K562 (cell line): ENCODE data around the gene WDR49. TPM values are rescaled to one million over a fixed set of nuclear protein-coding genes. Genes with fewer than 3 reads are reported as not detected.

Experiments used
- ATAC-seq: fragments of 200-7000 bp; cut with Tn5 transposase; 3 replicates; pipeline ENCODE4 v1.9.1; 2020; ENCODE audit warnings: moderate library complexity
- BruUV-seq: library from RNA; stranded (reverse); fragments of 400-500 nt; replicated peaks from 2 replicates; lab custom pipeline; 2021; lab: Mats Ljungman, UMichigan
- CTCF ChIA-PET: fragments of 300-600 bp; formaldehyde crosslinking; extraction: SDS; loops from one replicate; lab custom pipeline; 2021; ENCODE audit warnings: low intra/inter-chr PET ratio; lab: Yijun Ruan, JAX
- POLR2A ChIA-PET: fragments of 300-600, 350-650 bp; sonication (Branson Sonifier 250); formaldehyde crosslinking; extraction: SDS; loops from one replicate; lab custom pipeline; 2021; ENCODE audit warnings: antibody characterized with exemption, inconsistent platforms; lab: Yijun Ruan, JAX
- DNase-seq, 4 experiments: peaks; one replicate each; pipeline versions ENCODE4 v3.0.0 to v3.0.0-alpha.2; 2011 to 2018; ENCODE audit warnings: low spot score in 3 of 4, mixed read lengths in 3 of 4; ENCODE audit errors: extremely low read depth in 1 of 4
- FAIRE-seq: peaks from 2 replicates; lab custom pipeline; 2011; peaks lifted over from hg19 to GRCh38; lab: Jason Lieb, UNC
- H2AFZ ChIP-seq: 2 replicates; pipeline ENCODE4 v1.6.0; 2011; ENCODE audit warnings: low read depth, low read length, control low read depth, inconsistent platforms
- H3K27ac ChIP-seq: fragments of 200-600 bp; 3 replicates; pipeline ENCODE4 v1.8.0; 2011; ENCODE audit warnings: low read depth, mild to moderate bottlenecking, control low read depth, inconsistent platforms, low read length, moderate library complexity, mixed read lengths; ENCODE audit errors: extremely low read depth
- H3K27me3 ChIP-seq, 2 experiments: fragments of 300-600 bp in 1 of 2; 2 replicates in 1 of 2; 3 replicates in 1 of 2; pipeline versions ENCODE4 v1.6.0 to v1.8.0; 2011; ENCODE audit warnings: inconsistent platforms in 2 of 2, low read length in 2 of 2, mild to moderate bottlenecking in 1 of 2, mixed read lengths in 1 of 2, moderate library complexity in 1 of 2; ENCODE audit not compliant: control insufficient read depth in 2 of 2, insufficient read depth in 2 of 2
- H3K36me3 ChIP-seq: fragments of 300-600 bp; 3 replicates; pipeline ENCODE4 v1.8.0; 2011; ENCODE audit warnings: mild to moderate bottlenecking, low read length, inconsistent platforms; ENCODE audit not compliant: control insufficient read depth, insufficient read depth
- H3K4me1 ChIP-seq, 2 experiments: fragments of 200-600 bp in 1 of 2; replicated peaks in 1 of 2; 2 replicates in 1 of 2; 3 replicates in 1 of 2; pipeline versions ENCODE4 v1.5.1 to v1.8.0; 2011; ENCODE audit warnings: inconsistent platforms in 2 of 2, low read length in 2 of 2, mild to moderate bottlenecking in 1 of 2, mixed read lengths in 1 of 2, moderate library complexity in 1 of 2; ENCODE audit not compliant: control insufficient read depth in 2 of 2, insufficient read depth in 2 of 2
- H3K4me2 ChIP-seq: 2 replicates; pipeline ENCODE4 v1.6.1; 2011; ENCODE audit warnings: low read length, control low read depth, inconsistent platforms, mixed read lengths; ENCODE audit not compliant: insufficient read depth
- H3K4me3 ChIP-seq: fragments of 200-600 bp; sonication (generic), shearing (Covaris generic); 2 replicates; pipeline ENCODE4 v1.5.1; 2016; ENCODE audit warnings: control low read depth, inconsistent platforms
- H3K79me2 ChIP-seq: fragments of 200-600 bp; 3 replicates; pipeline ENCODE4 v1.8.0; 2011; ENCODE audit warnings: low read length, inconsistent platforms; ENCODE audit not compliant: control insufficient read depth, insufficient read depth
- H3K9ac ChIP-seq, 2 experiments: 2 replicates each; pipeline versions ENCODE4 v1.6.0 to v1.6.1; 2011; ENCODE audit warnings: low read depth in 2 of 2, low read length in 2 of 2, control low read depth in 1 of 2, inconsistent platforms in 1 of 2, mild to moderate bottlenecking in 1 of 2, mixed read lengths in 1 of 2; ENCODE audit not compliant: insufficient read depth in 1 of 2
- H3K9me1 ChIP-seq: one replicate; pipeline ENCODE4 v1.6.0; 2011; ENCODE audit warnings: inconsistent platforms, mild to moderate bottlenecking, low read length, moderate library complexity; ENCODE audit not compliant: control insufficient read depth, insufficient read depth
- H3K9me3 ChIP-seq: replicated peaks from 2 replicates; pipeline ENCODE4 v1.5.1; 2011; ENCODE audit warnings: low read depth, low read length, inconsistent platforms; ENCODE audit not compliant: control insufficient read depth, insufficient read depth
- H4K20me1 ChIP-seq: replicated peaks from 2 replicates; pipeline ENCODE4 v1.6.1; 2011; ENCODE audit warnings: low read length, inconsistent platforms, mixed read lengths; ENCODE audit not compliant: control insufficient read depth, insufficient read depth
- ARID2 ChIP-seq: fragments of 450-650 bp; IDR thresholded peaks from 2 replicates; pipeline ENCODE4 v1.6.1; 2017; ENCODE audit warnings: antibody characterized with exemption, mild to moderate bottlenecking
- ARID3B ChIP-seq: fragments of 250-450 bp; sonication (Bioruptor Pico); IDR thresholded peaks from 2 replicates; pipeline ENCODE4 v1.4.0; 2020; ENCODE audit warnings: borderline replicate concordance
- ATF3 ChIP-seq, 2 experiments: fragments of 450-650 bp in 1 of 2; sonication (generic) in 1 of 2; formaldehyde crosslinking in 1 of 2; IDR thresholded peaks in 1 of 2; conservative IDR thresholded peaks in 1 of 2; 2 replicates each; pipeline versions ENCODE4 v1.6.1 to v1.8.1; 2016 to 2023; ENCODE audit warnings: mild to moderate bottlenecking in 2 of 2, moderate library complexity in 2 of 2, inconsistent platforms in 1 of 2, missing genetic modification reagents in 1 of 2
- BMI1 ChIP-seq: fragments of 150-350 bp; IDR thresholded peaks from 2 replicates; pipeline ENCODE4 v1.6.1; 2014; ENCODE audit warnings: low read length
- BRD9 ChIP-seq: fragments of 450-650 bp; IDR thresholded peaks from 2 replicates; pipeline ENCODE4 v1.6.1; 2018; ENCODE audit warnings: low read depth; ENCODE audit not compliant: partially characterized antibody
- FUS ChIP-seq: fragments of 200-400 bp; formaldehyde crosslinking; optimal IDR thresholded peaks from 2 replicates; pipeline ENCODE3; 2017; ENCODE audit warnings: low read depth, low read length
- RB1 ChIP-seq: fragments of 450-650 bp; IDR thresholded peaks from 2 replicates; pipeline ENCODE4 v1.6.1; 2017; ENCODE audit warnings: low read depth, mild to moderate bottlenecking
- RBFOX2 ChIP-seq: fragments of 200-400 bp; formaldehyde crosslinking; IDR thresholded peaks from 2 replicates; pipeline ENCODE4 v1.6.1; 2017; ENCODE audit warnings: low read depth, mild to moderate bottlenecking, low read length, moderate library complexity
- SMAD4 ChIP-seq: fragments of 250-450 bp; sonication (Bioruptor Pico); conservative IDR thresholded peaks from 2 replicates; pipeline ENCODE4 v1.8.0; 2021; ENCODE audit warnings: inconsistent platforms, mild to moderate bottlenecking, moderate library complexity
- UBTF ChIP-seq, 2 experiments: IDR thresholded peaks; 2 replicates each; pipeline ENCODE4 v1.6.1; 2012; ENCODE audit warnings: improper control_type of control experiment in 2 of 2, low read depth in 2 of 2, low read length in 2 of 2, borderline replicate concordance in 1 of 2
- ZFP30 ChIP-seq: fragments of 250-450 bp; sonication (Bioruptor Pico); IDR thresholded peaks from 2 replicates; pipeline ENCODE4 v1.8.0; 2022; ENCODE audit warnings: moderate library complexity, mild to moderate bottlenecking, inconsistent platforms, borderline replicate concordance
- ZNF316 ChIP-seq: fragments of 450-650 bp; IDR thresholded peaks from 2 replicates; pipeline ENCODE4 v1.6.1; 2016
- WGBS: fragments of 100-300 bp; shearing (Covaris generic); methylation state at CpG from one replicate; pipeline ENCODE4 v1.1.6; 2016; ENCODE audit warnings: low coverage, mixed read lengths; ENCODE audit not compliant: insufficient coverage; ENCODE audit errors: missing lambda C conversion rate; 5-methylcytosine and 5-hydroxymethylcytosine counted together
- in situ Hi-C: fragments of 300-500 bp; cut with MboI; formaldehyde crosslinking; loops from 4 replicates; pipeline ENCODE4 v1.15.0; 2018; ENCODE audit warnings: inconsistent platforms, mixed read lengths
- intact Hi-C: fragments of 100-400 bp; cut with micrococcal nuclease; formaldehyde crosslinking; loops from 2 replicates; pipeline ENCODE4 v1.14.2; 2022
- polyA plus RNA-seq, 8 experiments: library from polyadenylated mRNA; depleted of rRNA in 4 of 8; stranded (reverse) in 5 of 8; unstranded in 3 of 8; fragments of >200 nt; fragmentation: Nextera tagmentation in 2 of 8; fragmentation: Illumina TruSeq in 1 of 8; extraction: Ambion mirVana in 2 of 8; extraction: Trizol in 1 of 8; gene quantifications; 2 replicates each; pipeline versions ENCODE4 v1.2.1 to v1.2.3, GENCODE V29; 2011 to 2014; ENCODE audit warnings: inconsistent platforms in 1 of 8, missing spikeins in 1 of 8
- total RNA-seq, 7 experiments: library from RNA; depleted of rRNA in 6 of 7; stranded (reverse); fragments of >200 nt in 6 of 7; fragmentation: Illumina TruSeq in 2 of 7; extraction: Trizol in 2 of 7; gene quantifications; 2 replicates each; pipeline versions ENCODE4 v1.2.1 to v1.2.3, GENCODE V29; 2011 to 2021; ENCODE audit warnings: low replicate concordance in 1 of 7

The WDR49 gene
- total and polyA plus RNA-seq, 9 of the 15 experiments (the other 6 are each of a cell fraction or from before 2014, with no cell fraction given), result not detected

GRCh38 chr3:167631471-167631870 lies 22.3 kb downstream of the WDR49 start:
- Histone ChIP-seq H3K27me3 (no peaks in the 10 kb centered on the region), H3K4me2 (no peak overlapping the region), H3K27ac (no peak overlapping the region), H3K9me3 (no peaks in the 10 kb centered on the region), H3K4me3 (no peak overlapping the region), H3K79me2 (no peaks in the 10 kb centered on the region), H2AFZ (no peak overlapping the region), H3K9ac (no peak overlapping the region)
- WGBS, result 0% methylated on average over 5 of the region's 5 CpGs
- ATAC-seq (no peak), DNase-seq (no peak)
- intact Hi-C loops, result no loop called here
- POLR2A ChIA-PET, result interaction anchor here (0.8 kb wide), 1 partner anchor 529 kb away, joined by 3 read pairs; no protein-coding TSS in a partner anchor
- in situ Hi-C loops, result no loop called here
- CTCF ChIA-PET, result no interaction called here
- TF ChIP-seq ZNF316, result peak; percentile 12; the same call in 1 of the 2 replicates
- no peak for TF ChIP-seq ARID3B
- TF ChIP-seq, all 486 proteins: peak for 1
- Histone ChIP-seq H3K36me3 (no peaks in the 10 kb centered on the region), H3K9me1 (no peaks in the 10 kb centered on the region), H4K20me1 (no peaks in the 10 kb centered on the region), H3K4me1 (no peaks in the 10 kb centered on the region)
- no TSS peak for BruUV-seq
- no peak for FAIRE-seq

- in situ Hi-C loops, result no loop called here
- no peaks in the 10 kb centered on the region for H4K20me1 ChIP-seq
- TF ChIP-seq ARID2, result no peak
- TF ChIP-seq SMAD4 (CRISPR knock-in tag), result no peak
- TF ChIP-seq FUS, result no peak
- TF ChIP-seq ATF3 (IDR thresholded peaks at IDR 0.05), result no peak
- TF ChIP-seq ATF3 (CRISPR knock-in tag; conservative IDR thresholded peaks at IDR 0.05), result no peak
- no peak for TF ChIP-seq RB1
- TF ChIP-seq BMI1, result no peak
- no peak for TF ChIP-seq BRD9
- no peak for TF ChIP-seq UBTF (IDR thresholded peaks at IDR 0.05; ENCODE audit: borderline replicate concordance in 1 of 2, low read depth in 2 of 2, low read length in 2 of 2)
- no peak for TF ChIP-seq RBFOX2
- TF ChIP-seq ZFP30 (CRISPR knock-in tag), result no peak
Observed at GRCh38 chr3:167626490-167626889, 27.3 kb downstream of the WDR49 start.

More at GRCh38 chr3:167626490-167626889, 27.3 kb downstream of the WDR49 start:
- H3K36me3 ChIP-seq, result no peaks in the 10 kb centered on the region
- no peaks in the 10 kb centered on the region for H3K79me2 ChIP-seq
- H3K27me3 ChIP-seq, result no peaks in the 10 kb centered on the region
- no peak overlapping the region for H3K27ac ChIP-seq
- H3K9me1 ChIP-seq, result no peaks in the 10 kb centered on the region
- H3K4me1 ChIP-seq, result no peaks in the 10 kb centered on the region
- FAIRE-seq (no peak), ATAC-seq (no peak), DNase-seq (no peak)
- BruUV-seq, result no TSS peak
- H3K4me2 ChIP-seq, result no peak overlapping the region
- H3K9ac ChIP-seq, result no peak overlapping the region
- intact Hi-C loops, result no loop called here
- ChIA-PET POLR2A (no interaction called here), CTCF (no interaction called here)
- no peak overlapping the region for H2AFZ ChIP-seq
- no peaks in the 10 kb centered on the region for H3K9me3 ChIP-seq
- H3K4me3 ChIP-seq, result no peak overlapping the region
